Breast epithelium (tissue), 4 donors: ENCODE results near the gene CADM1. TPM values are rescaled to one million over a fixed set of nuclear protein-coding genes. Genes with fewer than 3 reads are reported as not detected.

Source experiments
- DNase-seq, 2 donors: peaks; one replicate each; pipeline ENCODE4 v3.0.0-alpha.2; 2019; ENCODE audit warnings: low spot score in 2 of 2
- H3K27ac ChIP-seq, 2 donors: fragments of 200-600 bp; sonication (generic) in 1 of 2; one replicate each; pipeline ENCODE4 v1.5.1; 2016 to 2019; ENCODE audit warnings: mild to moderate bottlenecking in 1 of 2
- H3K27me3 ChIP-seq, 2 donors: fragments of 200-600 bp; sonication (generic) in 1 of 2; one replicate each; pipeline versions ENCODE4 v1.5.1 to v1.6.0; 2017 to 2019; ENCODE audit warnings: control low read depth in 1 of 2, mild to moderate bottlenecking in 1 of 2
- H3K36me3 ChIP-seq: fragments of 200-600 bp; one replicate; pipeline ENCODE4 v1.5.1; 2019
- H3K4me1 ChIP-seq, 2 donors: fragments of 200-600 bp; sonication (generic); one replicate each; pipeline ENCODE4 v1.5.1; 2016 to 2019; ENCODE audit warnings: control low read depth in 1 of 2
- H3K4me3 ChIP-seq, 3 donors: fragments of 200-600 bp; sonication (generic); 1 replicate in 2 of 3; 2 replicates in 1 of 3; pipeline ENCODE4 v1.5.1; 2016 to 2019; ENCODE audit warnings: mild to moderate bottlenecking in 3 of 3, moderate library complexity in 2 of 3
- H3K9me3 ChIP-seq, 2 donors: fragments of 200-600 bp; sonication (generic) in 1 of 2; one replicate each; pipeline ENCODE4 v1.5.1; 2016 to 2019; ENCODE audit warnings: control low read depth in 1 of 2
- POLR2A ChIP-seq: fragments of 450-650 bp; IDR thresholded peaks from one replicate; pipeline ENCODE4 v1.6.1; 2016; ENCODE audit warnings: antibody characterized with exemption, mild to moderate bottlenecking, moderate library complexity
- POLR2AphosphoS5 ChIP-seq, 3 donors: sonication (generic); formaldehyde crosslinking; IDR thresholded peaks; one replicate each; pipeline ENCODE4 v1.6.1; 2017; ENCODE audit warnings: antibody characterized with exemption in 3 of 3
- intact Hi-C: fragments of 100-400 bp; cut with DNase I; formaldehyde crosslinking; loops from one replicate; pipeline ENCODE4 v1.15.1; 2023; ENCODE audit warnings: low total_unique reads
- total RNA-seq, 3 donors: library from RNA; depleted of rRNA; stranded (reverse); fragments of >200 nt; gene quantifications; one replicate each; pipeline ENCODE4 v1.1.0, GENCODE V29; 2016
- TF ChIP-seq, protein P1 (sequence below), 3 donors: fragments of 450-650 bp; IDR thresholded peaks; one replicate each; pipeline ENCODE4 v1.5.1; 2016 to 2017; ENCODE audit warnings: antibody characterized with exemption in 3 of 3, mild to moderate bottlenecking in 3 of 3, moderate library complexity in 3 of 3

The CADM1 gene
- total RNA-seq, 3 donors from 2014 or later: 5.3 to 48.4 (median 33.1) TPM

DNA sequence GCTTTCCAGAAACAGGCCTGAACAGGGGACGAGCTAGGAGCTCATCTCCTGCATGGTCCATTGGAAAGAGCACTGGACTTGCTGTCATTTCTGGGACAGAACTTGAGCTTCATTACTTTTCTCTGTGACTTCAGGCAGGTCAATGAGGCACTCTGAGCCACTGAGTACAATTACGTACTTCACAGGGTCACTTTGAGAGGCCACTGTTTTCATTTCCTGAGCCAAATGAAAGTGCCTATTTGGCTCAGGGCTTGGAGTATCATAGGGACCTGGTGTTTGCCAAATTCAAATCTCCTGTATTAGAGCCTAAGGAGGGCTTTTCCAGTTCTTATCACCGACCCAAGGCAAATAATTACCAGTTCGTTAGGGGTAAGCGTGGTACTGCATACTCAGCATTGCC lies 319.3 kb downstream of the CADM1 start:
- H3K4me1 ChIP-seq: no peaks in the 10 kb centered on the region
- H3K27ac ChIP-seq: no peak overlapping the region
- DNase-seq: no peak

GRCh38 chr11:115183830-115184229 lies 320.4 kb downstream of the CADM1 start:
- Histone ChIP-seq H3K4me1 (no peaks in the 10 kb centered on the region), H3K9me3 (no peaks in the 10 kb centered on the region), H3K4me3 (no peak overlapping the region), H3K36me3 (no peaks in the 10 kb centered on the region), H3K27ac (no peak overlapping the region), H3K27me3 (no peaks in the 10 kb centered on the region)
- no peak for DNase-seq
- TF ChIP-seq POLR2AphosphoS5 (IDR thresholded peaks at IDR 0.05): no peak
- TF ChIP-seq, protein P1, sequence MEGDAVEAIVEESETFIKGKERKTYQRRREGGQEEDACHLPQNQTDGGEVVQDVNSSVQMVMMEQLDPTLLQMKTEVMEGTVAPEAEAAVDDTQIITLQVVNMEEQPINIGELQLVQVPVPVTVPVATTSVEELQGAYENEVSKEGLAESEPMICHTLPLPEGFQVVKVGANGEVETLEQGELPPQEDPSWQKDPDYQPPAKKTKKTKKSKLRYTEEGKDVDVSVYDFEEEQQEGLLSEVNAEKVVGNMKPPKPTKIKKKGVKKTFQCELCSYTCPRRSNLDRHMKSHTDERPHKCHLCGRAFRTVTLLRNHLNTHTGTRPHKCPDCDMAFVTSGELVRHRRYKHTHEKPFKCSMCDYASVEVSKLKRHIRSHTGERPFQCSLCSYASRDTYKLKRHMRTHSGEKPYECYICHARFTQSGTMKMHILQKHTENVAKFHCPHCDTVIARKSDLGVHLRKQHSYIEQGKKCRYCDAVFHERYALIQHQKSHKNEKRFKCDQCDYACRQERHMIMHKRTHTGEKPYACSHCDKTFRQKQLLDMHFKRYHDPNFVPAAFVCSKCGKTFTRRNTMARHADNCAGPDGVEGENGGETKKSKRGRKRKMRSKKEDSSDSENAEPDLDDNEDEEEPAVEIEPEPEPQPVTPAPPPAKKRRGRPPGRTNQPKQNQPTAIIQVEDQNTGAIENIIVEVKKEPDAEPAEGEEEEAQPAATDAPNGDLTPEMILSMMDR (IDR thresholded peaks at IDR 0.05): no peak
- no peak for TF ChIP-seq POLR2A
- intact Hi-C loops: no loop called here

More for the DNA sequence above, 319.3 kb downstream of the CADM1 start:
- TF ChIP-seq POLR2AphosphoS5 (IDR thresholded peaks at IDR 0.05): no peak
- TF ChIP-seq, protein P1 (IDR thresholded peaks at IDR 0.05): no peak
- TF ChIP-seq POLR2A: no peak
- H3K9me3 ChIP-seq: no peaks in the 10 kb centered on the region
- H3K27me3 ChIP-seq: no peaks in the 10 kb centered on the region
- intact Hi-C loops: no loop called here
- no peak overlapping the region for H3K4me3 ChIP-seq
- no peaks in the 10 kb centered on the region for H3K36me3 ChIP-seq

DNA sequence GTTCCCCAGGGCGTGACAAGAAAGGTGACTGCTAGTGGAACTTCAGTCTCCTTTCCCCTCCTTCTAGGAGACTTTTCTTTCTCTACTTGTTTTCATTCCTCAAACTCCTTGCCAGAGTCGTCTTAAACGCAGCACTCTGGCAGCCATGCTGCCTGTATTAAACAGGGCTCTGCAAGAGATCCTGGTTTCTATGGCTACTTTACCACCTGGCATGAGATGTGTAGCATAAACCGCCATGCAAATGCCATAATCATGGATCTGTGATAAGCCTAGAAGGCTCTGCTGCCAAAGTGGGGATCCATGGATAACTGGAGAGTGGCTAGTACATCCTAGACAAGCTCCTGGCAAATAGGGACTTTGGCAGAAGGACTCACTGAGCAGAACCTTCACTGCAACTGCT lies 321.1 kb downstream of the CADM1 start:
- Histone ChIP-seq H3K36me3 (no peaks in the 10 kb centered on the region), H3K4me1 (no peaks in the 10 kb centered on the region), H3K27ac (no peak overlapping the region), H3K4me3 (no peak overlapping the region), H3K9me3 (no peaks in the 10 kb centered on the region), H3K27me3 (no peaks in the 10 kb centered on the region)
- TF ChIP-seq, protein P1 (IDR thresholded peaks at IDR 0.05): no peak
- TF ChIP-seq POLR2AphosphoS5 (IDR thresholded peaks at IDR 0.05) (no peak), POLR2A (no peak)
- intact Hi-C loops: no loop called here
- no peak for DNase-seq

- H3K36me3 ChIP-seq: no peaks in the 10 kb centered on the region
- no peaks in the 10 kb centered on the region for H3K27me3 ChIP-seq
- H3K9me3 ChIP-seq: no peaks in the 10 kb centered on the region
- no peak overlapping the region for H3K4me3 ChIP-seq
- no peaks in the 10 kb centered on the region for H3K4me1 ChIP-seq
- TF ChIP-seq POLR2AphosphoS5 (IDR thresholded peaks at IDR 0.05) (no peak), POLR2A (no peak)
- TF ChIP-seq, protein P1 (IDR thresholded peaks at IDR 0.05): no peak
- no peak overlapping the region for H3K27ac ChIP-seq
- no peak for DNase-seq
- intact Hi-C loops: no loop called here
These were observed 321.8 kb downstream of the CADM1 start for GRCh38 chr11:115182282-115182955.

DNA sequence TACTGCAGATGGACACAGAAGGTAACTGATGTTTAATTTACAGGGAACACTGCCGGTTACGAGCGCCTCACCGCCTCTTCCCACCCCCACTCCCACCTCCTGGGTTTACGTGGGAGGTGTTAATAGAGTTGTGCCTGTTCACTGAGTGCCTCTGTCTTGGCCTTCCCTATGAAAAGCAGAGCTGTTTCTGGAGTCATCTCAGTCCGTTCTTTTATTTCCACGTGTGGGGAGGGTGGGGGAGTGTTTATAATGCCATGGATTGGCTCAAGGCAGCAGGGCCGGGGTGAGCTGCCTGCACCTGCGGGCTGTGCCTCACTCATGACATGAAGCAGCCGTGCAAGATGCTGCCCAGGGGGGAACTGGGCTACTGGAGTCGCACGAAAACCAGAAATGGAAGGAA lies 322.7 kb downstream of the CADM1 start:
- Histone ChIP-seq H3K27ac (no peak overlapping the region), H3K36me3 (no peaks in the 10 kb centered on the region), H3K4me3 (no peak overlapping the region), H3K9me3 (no peaks in the 10 kb centered on the region), H3K4me1 (no peaks in the 10 kb centered on the region), H3K27me3 (no peaks in the 10 kb centered on the region)
- DNase-seq: no peak
- intact Hi-C loops: no loop called here
- TF ChIP-seq POLR2AphosphoS5 (IDR thresholded peaks at IDR 0.05) (no peak), POLR2A (no peak)
- TF ChIP-seq, protein P1 (IDR thresholded peaks at IDR 0.05): no peak
